Measurements from ENCODE around the gene ECM1. TPM values are rescaled to one million over a fixed set of nuclear protein-coding genes. Genes with fewer than 3 reads are reported as not detected.

Gene ECM1
- total and polyA plus RNA-seq, 2 experiments from 2014 or later: 3.0 to 7.1 TPM

- 31% methylated on average over 21 of the region's 21 CpGs for WGBS (ENCODE audit: low lambda C conversion rate, missing lambda C conversion rate)
- no peaks in the 10 kb centered on the region for H3K27me3 ChIP-seq
- peak overlapping the region; percentile 92 for H3K4me2 ChIP-seq
- peak overlapping the region; percentile 44 for H3K27ac ChIP-seq
- H3K4me3 ChIP-seq: peak overlapping the region; percentile 44
- no peaks in the 10 kb centered on the region for H3K9me2 ChIP-seq (replicated peaks; ENCODE audit: insufficient read depth)
- TF ChIP-seq CTCF (IDR thresholded peaks at IDR 0.05; ENCODE audit: poor library complexity): no peak
- TF ChIP-seq EZH2phosphoT487 (IDR thresholded peaks at IDR 0.05; ENCODE audit: low read depth, severe bottlenecking, unreplicated experiment): no peak
- TF ChIP-seq EZH2 (IDR thresholded peaks at IDR 0.05; ENCODE audit: borderline replicate concordance): no peak
- no peaks in the 10 kb centered on the region for H3K79me2 ChIP-seq
- no peaks in the 10 kb centered on the region for H3K9me3 ChIP-seq (ENCODE audit: low read depth)
- peak overlapping the region; percentile 73 for H2AFZ ChIP-seq
- no peak for DNase-seq (ENCODE audit: low spot score)
- H3K4me1 ChIP-seq (ENCODE audit: insufficient read depth): peaks cover 11% of the 10 kb centered on the region
- no peaks in the 10 kb centered on the region for H3K36me3 ChIP-seq (replicated peaks; ENCODE audit: insufficient read depth, low read depth)
- H4K20me1 ChIP-seq (ENCODE audit: insufficient read depth, poor library complexity, severe bottlenecking): no peaks in the 10 kb centered on the region
Observed at GRCh38 chr1:150514913-150515327, 7.0 kb downstream of the ECM1 start.

GRCh38 chr1:150515328-150516049 lies 7.6 kb downstream of the ECM1 start, which contains the start of gene FALEC:
Gene FALEC (plus strand): TSS chr1:150515752.
- H3K4me2 ChIP-seq: peak within 1 kb of the TSS; percentile 92
- no peaks in the 10 kb centered on the region for H3K79me2 ChIP-seq
- DNase-seq (ENCODE audit: low spot score): peak; percentile 99
- peak within 1 kb of the TSS; percentile 52 for H3K4me3 ChIP-seq
- TF ChIP-seq EZH2phosphoT487 (IDR thresholded peaks at IDR 0.05; ENCODE audit: low read depth, severe bottlenecking, unreplicated experiment) (no peak), CTCF (IDR thresholded peaks at IDR 0.05; ENCODE audit: poor library complexity) (no peak), EZH2 (IDR thresholded peaks at IDR 0.05; ENCODE audit: borderline replicate concordance) (no peak)
- H3K27me3 ChIP-seq: no peaks in the 10 kb centered on the region
- no peaks in the 10 kb centered on the region for H3K9me2 ChIP-seq (replicated peaks; ENCODE audit: insufficient read depth)
- H2AFZ ChIP-seq: peak within 1 kb of the TSS; percentile 85
- peak within 1 kb of the TSS; percentile 47 for H3K27ac ChIP-seq
- H3K9me3 ChIP-seq (ENCODE audit: low read depth): no peaks in the 10 kb centered on the region
- no peaks in the 10 kb centered on the region for H3K36me3 ChIP-seq (replicated peaks; ENCODE audit: insufficient read depth, low read depth)
- H3K4me1 ChIP-seq (ENCODE audit: insufficient read depth): peaks cover 11% of the 10 kb centered on the region
- WGBS (ENCODE audit: low lambda C conversion rate, missing lambda C conversion rate): under 1% methylated on average over 48 of the region's 54 CpGs
- H4K20me1 ChIP-seq (ENCODE audit: insufficient read depth, poor library complexity, severe bottlenecking): no peaks in the 10 kb centered on the region

GRCh38 chr1:150516050-150516591 lies 8.2 kb downstream of the ECM1 start:
- Histone ChIP-seq H3K27ac (no peak overlapping the region), H3K36me3 (replicated peaks; ENCODE audit: insufficient read depth, low read depth) (no peaks in the 10 kb centered on the region), H4K20me1 (ENCODE audit: insufficient read depth, poor library complexity, severe bottlenecking) (no peaks in the 10 kb centered on the region), H3K27me3 (no peaks in the 10 kb centered on the region), H3K4me2 (peak overlapping the region; percentile 92), H2AFZ (peak overlapping the region; percentile 85), H3K4me3 (peak overlapping the region; percentile 52), H3K79me2 (no peaks in the 10 kb centered on the region), H3K9me3 (ENCODE audit: low read depth) (no peaks in the 10 kb centered on the region), H3K4me1 (ENCODE audit: insufficient read depth) (peaks cover 11% of the 10 kb centered on the region), H3K9me2 (replicated peaks; ENCODE audit: insufficient read depth) (no peaks in the 10 kb centered on the region)
- 7% methylated on average over 18 of the region's 19 CpGs for WGBS (ENCODE audit: low lambda C conversion rate, missing lambda C conversion rate)
- DNase-seq (ENCODE audit: low spot score): no peak
- TF ChIP-seq EZH2 (IDR thresholded peaks at IDR 0.05; ENCODE audit: borderline replicate concordance): no peak
- TF ChIP-seq EZH2phosphoT487 (IDR thresholded peaks at IDR 0.05; ENCODE audit: low read depth, severe bottlenecking, unreplicated experiment): no peak
- no peak for TF ChIP-seq CTCF (IDR thresholded peaks at IDR 0.05; ENCODE audit: poor library complexity)
